HG02798 (cell line): ENCODE data around the gene HOXA11.

ENCODE experiments used
- ATAC-seq: cut with Tn5 transposase; IDR thresholded peaks from one replicate; pipeline ENCODE4 v1.9.1; 2021; ENCODE audit warnings: mild to moderate bottlenecking; ENCODE audit not compliant: unreplicated experiment, poor library complexity

The HOXA11 gene

DNA sequence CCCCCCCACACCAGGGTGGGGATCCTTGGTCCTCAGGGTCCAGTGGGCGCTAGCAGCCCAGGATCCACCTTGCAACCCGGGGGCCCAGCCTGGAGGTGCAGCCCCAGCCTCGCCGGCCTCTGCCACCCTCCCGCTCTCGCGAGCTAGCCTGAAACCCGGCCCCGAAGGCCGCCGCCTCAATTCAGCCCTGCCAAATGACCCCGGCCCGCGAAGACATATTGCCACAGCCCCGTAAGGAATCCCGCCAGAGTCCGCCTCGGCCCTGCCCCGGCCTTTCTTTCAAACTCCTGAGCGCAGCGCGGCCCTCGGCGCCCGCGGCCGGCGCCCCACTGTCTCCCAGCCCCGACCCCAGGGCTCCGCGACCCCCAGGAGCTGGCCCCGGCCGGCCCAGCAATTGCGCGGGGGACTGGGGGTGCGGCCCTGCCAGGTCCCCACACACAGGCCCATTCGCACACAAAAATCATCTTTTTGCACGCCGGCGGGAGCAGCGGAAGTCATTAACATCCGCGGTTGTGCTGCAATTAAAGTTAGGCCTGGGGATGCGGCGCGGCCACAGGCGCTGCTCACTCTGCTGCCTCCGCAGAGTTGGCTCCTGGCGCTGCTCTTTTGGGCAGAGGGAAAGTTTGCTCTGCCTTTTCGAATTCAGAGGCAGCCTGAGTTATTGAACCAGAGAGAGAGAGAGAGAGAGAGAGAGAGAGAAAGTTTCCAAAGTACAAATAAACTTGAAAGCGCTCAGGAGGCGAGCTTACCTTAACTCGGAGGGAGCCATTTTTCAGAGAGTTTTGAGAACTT is 45.5 kb downstream of the HOXA11 start:
- ATAC-seq = no peak

DNA sequence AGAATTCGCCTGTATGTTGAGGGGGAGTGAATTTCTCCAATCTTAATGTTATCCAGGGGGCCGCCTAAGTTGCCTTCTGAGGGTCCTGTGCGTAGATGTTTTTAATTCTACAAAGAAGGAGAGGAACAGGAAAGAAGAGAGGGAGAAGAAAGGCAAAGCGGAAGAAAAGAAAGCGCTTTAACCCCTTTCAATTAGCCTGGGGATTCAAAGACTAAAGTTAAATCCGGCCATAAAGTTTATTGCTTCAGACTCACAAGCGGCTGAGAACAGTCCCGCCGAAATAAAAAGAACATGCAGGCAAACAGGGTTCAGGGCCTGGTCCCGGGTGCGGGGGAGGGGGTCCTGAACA is 46.1 kb downstream of the HOXA11 start:
- ATAC-seq = no peak

DNA sequence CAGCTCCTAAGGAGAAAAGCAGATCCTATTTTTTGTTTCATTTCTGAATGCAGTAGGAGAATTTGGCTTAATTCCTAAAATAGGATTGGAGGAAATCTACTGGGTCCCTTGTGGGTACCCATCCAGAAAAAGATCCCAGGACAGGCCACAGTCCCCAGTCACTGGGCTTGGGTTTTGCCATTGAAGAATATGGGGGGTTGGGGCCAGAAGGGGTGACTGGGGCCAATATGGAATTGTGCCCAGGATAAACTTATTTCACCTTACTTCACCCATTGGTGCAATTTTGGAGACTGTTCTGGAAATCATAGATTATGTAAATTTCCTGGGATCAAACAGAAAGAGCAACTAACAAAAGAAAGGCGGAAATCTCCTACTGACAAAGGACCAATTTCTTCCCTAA is 46.6 kb downstream of the HOXA11 start:
- ATAC-seq = no peak

DNA sequence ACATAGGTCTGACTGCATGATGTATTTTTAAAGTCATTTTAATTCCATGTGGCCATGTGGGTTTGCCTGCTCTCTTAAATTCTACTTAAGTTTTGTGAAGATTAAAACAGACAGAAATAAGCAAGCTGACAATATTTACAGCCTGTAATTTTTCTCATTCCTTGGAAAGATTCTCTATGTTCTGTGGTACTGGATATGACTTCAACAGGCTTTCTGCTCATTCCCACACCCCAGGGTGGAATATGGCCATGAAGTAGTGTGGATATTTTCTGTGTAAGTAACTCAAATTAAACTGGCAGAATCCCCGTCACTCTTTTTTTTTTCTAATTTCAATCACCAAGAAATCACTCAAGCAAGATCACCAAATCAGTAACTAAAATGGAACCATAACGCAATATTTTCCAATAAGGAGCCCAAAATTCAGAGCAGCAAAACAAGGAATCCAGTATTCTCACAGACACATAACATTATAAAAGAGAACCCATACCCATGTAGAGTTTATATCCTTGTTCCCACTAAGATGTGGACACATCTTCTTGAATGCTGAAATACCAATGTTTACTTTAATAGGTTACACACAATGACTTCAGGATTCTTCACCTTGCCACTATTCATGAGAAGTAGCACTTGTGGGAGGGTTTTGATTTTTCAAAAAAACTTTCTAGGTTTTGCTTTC is 47.3 kb downstream of the HOXA11 start:
- no peak for ATAC-seq

DNA sequence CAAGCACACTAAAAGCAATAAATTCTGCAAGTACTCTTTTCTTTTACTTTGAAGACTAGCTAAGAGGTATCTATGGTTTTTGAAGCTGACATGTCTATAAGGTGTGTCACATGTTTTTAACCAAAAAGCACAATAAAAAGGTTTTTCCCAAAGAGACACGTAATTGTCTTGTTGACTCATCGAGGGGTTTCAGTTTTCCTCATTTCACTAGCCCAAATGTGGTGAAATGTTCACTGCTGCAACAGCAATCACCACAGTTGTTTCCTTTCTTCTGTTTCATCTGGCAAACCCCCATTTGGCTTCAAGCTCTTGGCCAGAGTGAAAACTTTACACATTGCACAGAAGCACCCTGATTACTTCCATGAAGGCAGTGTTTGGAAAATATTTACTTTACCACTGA is 50.6 kb downstream of the HOXA11 start:
- no peak for ATAC-seq

DNA sequence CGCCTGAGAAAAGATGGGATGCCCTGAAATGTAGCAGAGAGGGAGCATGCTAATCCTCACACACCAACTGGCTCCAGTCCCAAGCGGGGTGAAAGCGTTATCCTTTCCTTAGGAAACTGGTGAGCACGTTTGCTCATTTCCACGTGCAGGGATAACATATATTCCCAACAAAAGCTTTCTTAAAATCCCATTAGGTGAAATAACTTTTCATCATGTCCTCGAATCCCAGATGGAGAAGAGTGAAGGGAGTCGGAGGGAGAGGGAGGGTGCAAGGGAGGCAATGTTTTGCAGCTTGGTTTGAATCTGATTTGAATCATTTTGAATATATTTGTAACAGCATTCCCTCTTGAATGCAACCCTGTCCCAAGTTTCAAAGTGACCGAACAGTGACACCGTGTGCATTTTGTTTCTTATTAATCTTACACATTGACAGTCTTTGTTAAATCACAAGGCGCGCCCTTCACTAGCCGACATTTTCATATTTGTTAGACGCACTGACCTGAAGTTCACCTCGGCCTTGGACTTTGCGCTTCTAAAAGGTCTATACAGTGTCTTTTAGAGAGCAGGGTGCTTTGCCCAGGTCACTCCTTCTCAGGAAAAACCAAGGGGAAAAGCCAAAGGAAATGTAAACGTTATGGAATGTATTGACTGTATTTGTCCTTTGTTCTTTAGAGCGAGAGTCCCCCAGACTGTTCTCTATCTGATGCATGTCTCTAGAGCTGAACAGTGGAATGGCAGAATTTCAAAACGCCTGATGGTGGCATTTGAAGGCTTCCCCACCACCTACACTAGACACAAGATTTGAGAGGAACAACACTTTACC is 51.4 kb downstream of the HOXA11 start:
- no peak for ATAC-seq

DNA sequence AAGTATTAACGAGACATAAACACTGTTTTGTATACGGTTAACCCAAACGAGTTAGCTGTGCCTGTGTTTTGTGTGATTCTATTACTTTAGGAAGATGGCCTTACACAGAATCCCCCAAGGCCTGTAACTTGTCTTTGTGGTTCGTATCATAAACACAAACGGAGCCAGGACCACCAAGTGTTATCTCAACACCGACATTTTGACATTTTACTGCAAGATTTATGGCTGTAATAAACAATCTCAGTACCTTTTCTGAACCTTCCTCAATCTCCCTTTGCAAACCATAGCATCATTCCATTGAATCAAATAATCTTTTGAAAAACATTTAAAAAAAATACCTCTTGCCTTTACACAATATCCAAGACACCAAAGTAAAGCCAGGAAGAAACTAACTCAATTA is 52.1 kb downstream of the HOXA11 start:
- ATAC-seq = no peak

DNA sequence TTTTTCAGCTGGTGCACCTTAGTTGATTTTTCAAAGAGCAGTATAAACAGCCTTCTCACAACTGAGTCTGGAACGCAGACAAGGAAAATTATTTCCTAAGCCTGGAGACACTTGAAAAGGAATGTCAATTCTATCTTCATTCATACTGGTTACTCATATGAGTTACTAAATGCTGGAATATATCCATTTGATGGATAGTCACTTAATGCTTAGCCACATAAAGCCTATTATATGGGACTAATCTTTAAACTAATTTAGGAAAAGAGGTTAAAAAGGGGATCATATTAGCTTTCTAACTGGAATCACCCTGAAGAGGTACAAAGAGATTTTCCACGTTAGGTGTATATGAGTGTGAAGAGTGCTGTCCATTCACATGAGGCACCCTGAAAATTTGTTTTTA is 52.8 kb downstream of the HOXA11 start:
- no peak for ATAC-seq

DNA sequence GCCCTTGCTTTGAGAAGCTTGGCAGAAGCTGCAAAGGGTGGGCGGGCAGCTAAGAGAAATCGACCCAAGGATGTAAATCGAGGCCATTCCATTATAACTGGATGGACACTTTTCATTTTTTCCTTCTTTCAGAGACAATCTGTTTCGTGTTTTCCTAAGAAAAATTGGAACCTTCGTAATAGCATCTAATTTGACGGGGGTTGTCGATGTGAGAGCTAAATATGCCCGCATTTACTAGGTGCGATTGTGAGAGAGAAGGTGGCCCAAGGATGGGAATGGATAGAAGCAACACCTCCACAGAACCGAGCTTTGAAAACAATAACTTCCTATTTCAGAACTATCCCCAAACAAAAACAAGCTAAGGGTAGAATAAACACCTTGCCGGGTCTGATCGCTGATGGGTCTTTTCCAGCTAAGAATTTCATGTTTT is 53.6 kb downstream of the HOXA11 start:
- no peak for ATAC-seq
